Testis (tissue), 3 donors: ENCODE results near the gene PSMB11. TPM values are rescaled to one million over a fixed set of nuclear protein-coding genes. Genes with fewer than 3 reads are reported as not detected.
"Not testable (repeated sequence)": the region's sequence is repeated elsewhere in the genome, so short reads cannot be mapped to it uniquely, and the experiment has no call there.

ENCODE experiments used
- DNase-seq: peaks from one replicate; pipeline ENCODE4 v3.0.0-alpha.2; 2019
- H3K27ac ChIP-seq, 2 donors: fragments of 200-600 bp; sonication (generic); one replicate each; pipeline ENCODE4 v1.5.1; 2019
- H3K27me3 ChIP-seq: fragments of 200-600 bp; sonication (generic); one replicate; pipeline ENCODE4 v1.5.1; 2019
- H3K36me3 ChIP-seq: fragments of 200-600 bp; sonication (generic); one replicate; pipeline ENCODE4 v1.5.1; 2017; ENCODE audit warnings: low read depth; ENCODE audit errors: missing control alignments
- H3K4me1 ChIP-seq: fragments of 200-600 bp; sonication (generic); one replicate; pipeline ENCODE4 v1.5.1; 2019
- H3K4me3 ChIP-seq, 2 donors: fragments of 200-600 bp; sonication (generic); one replicate each; pipeline ENCODE4 v1.5.1; 2017 to 2019
- H3K9me3 ChIP-seq: fragments of 200-600 bp; sonication (generic); one replicate; pipeline ENCODE4 v1.5.1; 2017
- CTCF ChIP-seq, 3 experiments: fragments of 450-650 bp in 2 of 3; fragments of 200-600 bp in 1 of 3; sonication (generic) in 1 of 3; IDR thresholded peaks; one replicate each; pipeline ENCODE4 v1.5.1; 2016 to 2019; ENCODE audit warnings: antibody characterized with exemption in 3 of 3, mild to moderate bottlenecking in 2 of 3, moderate library complexity in 1 of 3
- POLR2A ChIP-seq: fragments of 450-650 bp; IDR thresholded peaks from one replicate; pipeline ENCODE4 v1.6.1; 2017; ENCODE audit warnings: antibody characterized with exemption, mild to moderate bottlenecking, moderate library complexity
- WGBS, 2 donors: methylation state at CpG; one replicate each; pipeline ENCODE4 v1.1.5; 2018; 5-methylcytosine and 5-hydroxymethylcytosine counted together
- intact Hi-C: fragments of 100-400 bp; cut with DNase I; formaldehyde crosslinking; loops from one replicate; pipeline ENCODE4 v1.15.1; 2023; ENCODE audit warnings: low total_unique reads
- polyA plus RNA-seq: library from polyadenylated mRNA; stranded (reverse); fragments of 350-450 nt; fragmentation: Illumina TruSeq; extraction: RNeasy Lipid Tissue Mini Kit (QIAGEN cat#74804); gene quantifications from one replicate; pipeline ENCODE4 v1.2.3, GENCODE V29; 2014; ENCODE audit warnings: low read depth, low replicate concordance; ENCODE audit not compliant: insufficient read depth
- total RNA-seq, 2 donors: library from RNA; depleted of rRNA; stranded (reverse); fragments of >200 nt; gene quantifications; one replicate each; pipeline ENCODE4 v1.2.3, GENCODE V29; 2016

PSMB11 gene
- total and polyA plus RNA-seq, 3 donors from 2014 or later: 0.12 to 0.31 (median 0.20) TPM

DNA sequence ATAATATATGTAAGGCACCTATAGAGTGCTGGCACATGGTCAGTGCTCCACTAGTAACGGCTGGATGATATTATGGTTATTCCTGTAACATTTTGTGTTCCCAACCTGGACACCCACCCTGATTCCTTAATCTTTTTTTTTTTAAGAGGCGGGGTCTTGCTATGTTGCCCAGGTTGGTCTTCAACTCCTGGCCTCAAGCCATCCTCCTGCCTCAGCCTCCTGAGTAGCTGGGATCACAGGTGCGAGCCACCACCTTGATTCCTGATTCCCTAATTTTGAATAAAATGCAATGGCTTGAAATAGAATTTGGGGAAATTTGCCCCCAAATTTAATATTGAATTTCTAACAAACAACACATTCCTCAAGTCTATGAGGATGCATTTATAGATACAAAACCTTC lies 39.4 kb upstream of the PSMB11 start:
- no peaks in the 10 kb centered on the region for H3K36me3 ChIP-seq
- no peaks in the 10 kb centered on the region for H3K9me3 ChIP-seq
- peaks cover 10% of the 10 kb centered on the region for H3K4me1 ChIP-seq
- 81 to 92% methylated on average over 3 of the region's 3 CpGs for WGBS, 2 donors
- TF ChIP-seq POLR2A (no peak), CTCF (IDR thresholded peaks at IDR 0.05) (no peak)
- H3K4me3 ChIP-seq: no peak overlapping the region
- no peak for DNase-seq
- no peak overlapping the region for H3K27ac ChIP-seq
- intact Hi-C loops: no loop called here
- no peaks in the 10 kb centered on the region for H3K27me3 ChIP-seq

DNA sequence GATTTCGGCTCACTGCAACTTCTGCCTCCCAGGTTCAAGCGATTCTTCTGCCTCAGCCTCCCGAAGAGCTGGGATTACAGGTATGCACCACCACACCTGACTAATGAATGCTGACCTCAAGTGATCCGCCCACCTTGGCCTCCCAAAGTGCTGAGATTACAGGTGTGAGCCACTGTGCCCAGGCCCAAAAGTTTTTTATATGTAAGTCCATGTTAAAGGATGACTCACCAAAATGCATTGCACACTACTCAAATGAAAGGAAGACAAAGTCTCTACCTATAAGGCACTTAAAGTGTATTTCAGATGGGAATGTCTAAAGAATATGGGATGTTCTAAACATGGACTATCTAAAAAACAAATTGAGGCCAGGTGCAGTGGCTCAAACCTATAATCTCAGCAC lies 37.7 kb upstream of the PSMB11 start:
- H3K27ac ChIP-seq, DNase-seq, H3K4me3 ChIP-seq, intact Hi-C loops, H3K9me3 ChIP-seq, H3K27me3 ChIP-seq, H3K36me3 ChIP-seq: not testable (repeated sequence)
- peaks cover 11% of the 10 kb centered on the region for H3K4me1 ChIP-seq
- WGBS, 2 donors: 96% methylated on average over 4 of the region's 4 CpGs

DNA sequence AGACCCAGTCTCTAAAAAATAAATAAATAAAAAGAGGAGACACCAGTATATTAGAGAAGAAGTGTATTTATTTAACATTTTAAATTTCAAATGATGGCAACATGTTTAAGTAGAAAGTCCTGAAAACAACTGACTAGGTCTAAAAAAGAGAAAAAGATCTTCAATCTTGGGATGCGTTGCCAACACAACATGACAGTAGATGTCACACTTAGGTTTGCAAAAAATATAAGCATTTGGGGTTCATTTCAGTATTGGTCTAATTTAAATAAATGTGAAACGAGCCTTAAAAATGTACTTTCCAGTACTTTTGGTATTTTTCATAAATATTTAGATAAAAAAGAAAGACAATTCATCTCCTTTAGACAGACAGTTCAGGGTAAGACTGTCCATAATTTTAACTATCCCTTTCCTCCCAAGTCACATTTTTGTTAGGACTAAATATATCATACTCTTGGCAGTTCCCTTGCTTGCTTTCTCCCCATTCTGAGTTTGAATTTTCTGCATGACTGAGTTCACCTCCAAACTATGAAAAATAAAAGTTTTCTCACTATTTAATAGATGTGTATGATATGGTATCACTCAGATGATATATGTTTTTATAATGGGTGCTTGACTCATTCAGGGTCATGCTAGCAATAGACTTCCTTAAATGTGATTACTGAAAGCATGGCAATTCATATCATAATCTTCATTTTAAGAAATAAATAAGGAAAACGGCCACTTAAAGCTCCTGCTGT lies 36.4 kb upstream of the PSMB11 start:
- peak overlapping the region in 1 of 2 donors; percentile 91 for H3K27ac ChIP-seq
- H3K4me1 ChIP-seq: peaks cover 15% of the 10 kb centered on the region
- H3K4me3 ChIP-seq: no peak overlapping the region
- TF ChIP-seq CTCF (IDR thresholded peaks at IDR 0.05): no peak
- TF ChIP-seq POLR2A: no peak
- 66 to 74% methylated on average over 3 of the region's 3 CpGs for WGBS, 2 donors
- no peaks in the 10 kb centered on the region for H3K36me3 ChIP-seq
- H3K27me3 ChIP-seq: no peaks in the 10 kb centered on the region
- intact Hi-C loops: no loop called here
- H3K9me3 ChIP-seq: no peaks in the 10 kb centered on the region
- no peak for DNase-seq

GRCh38 chr14:23006188-23006534 lies 35.9 kb upstream of the PSMB11 start:
- WGBS, 2 donors: 41 to 52% methylated on average over 5 of the region's 5 CpGs
- H3K27me3 ChIP-seq: no peaks in the 10 kb centered on the region
- intact Hi-C loops: no loop called here
- TF ChIP-seq CTCF (IDR thresholded peaks at IDR 0.05): no peak
- TF ChIP-seq POLR2A: no peak
- H3K27ac ChIP-seq: peak overlapping the region in 1 of 2 donors; percentile 91
- peaks cover 15% of the 10 kb centered on the region for H3K4me1 ChIP-seq
- no peaks in the 10 kb centered on the region for H3K9me3 ChIP-seq
- DNase-seq: no peak
- H3K4me3 ChIP-seq: peak overlapping the region; percentile 61 to 81
- no peaks in the 10 kb centered on the region for H3K36me3 ChIP-seq

- DNase-seq: peak; percentile 99
- WGBS, 2 donors: 1 to 2% methylated on average over 22 to 41 of the region's 62 CpGs
- Histone ChIP-seq H3K4me1 (peaks cover 15% of the 10 kb centered on the region), H3K27me3 (no peaks in the 10 kb centered on the region), H3K36me3 (no peaks in the 10 kb centered on the region), H3K4me3 (peak overlapping the region; percentile 61 to 81), H3K27ac (peak overlapping the region; percentile 91 to 96), H3K9me3 (no peaks in the 10 kb centered on the region)
- TF ChIP-seq POLR2A (peak; percentile 33), CTCF (IDR thresholded peaks at IDR 0.05) (no peak)
- intact Hi-C loops: no loop called here
Measured at GRCh38 chr14:23006544-23007419, 35.2 kb upstream of the PSMB11 start.
